RWPE2 (cell line): Measurements from ENCODE around the gene PNPLA1.

Experiments used
- ATAC-seq: fragments of 200-7000 bp; cut with Tn5 transposase; 3 replicates; pipeline ENCODE4 v1.9.1; 2021; ENCODE audit warnings: low read depth
- DNase-seq: peaks from one replicate; pipeline ENCODE4 v3.0.0-alpha.2; 2020; ENCODE audit warnings: low spot score
- H3K27ac ChIP-seq: fragments of 450-650 bp; 2 replicates; pipeline ENCODE4 v1.5.1; 2017; ENCODE audit warnings: mild to moderate bottlenecking; ENCODE audit not compliant: poor library complexity, severe bottlenecking
- H3K27me3 ChIP-seq: fragments of 250-450 bp; sonication (Bioruptor Pico); 2 replicates; pipeline ENCODE4 v1.5.1; 2021; ENCODE audit warnings: mild to moderate bottlenecking, moderate library complexity; ENCODE audit not compliant: insufficient read depth, poor library complexity, severe bottlenecking
- H3K36me3 ChIP-seq: fragments of 250-450 bp; sonication (Bioruptor Pico); 2 replicates; pipeline ENCODE4 v1.5.1; 2020; ENCODE audit warnings: low read depth, mild to moderate bottlenecking, moderate library complexity
- H3K4me1 ChIP-seq: fragments of 250-450 bp; sonication (Bioruptor Pico); 2 replicates; pipeline ENCODE4 v1.5.1; 2021; ENCODE audit warnings: mild to moderate bottlenecking, moderate library complexity; ENCODE audit not compliant: insufficient read depth, poor library complexity, severe bottlenecking
- H3K4me3 ChIP-seq: fragments of 250-450 bp; sonication (Bioruptor Pico); 2 replicates; pipeline ENCODE4 v1.5.1; 2021; ENCODE audit warnings: mild to moderate bottlenecking, moderate library complexity; ENCODE audit not compliant: severe bottlenecking
- H3K9me3 ChIP-seq: fragments of 250-450 bp; sonication (Bioruptor Pico); 2 replicates; pipeline ENCODE4 v1.5.1; 2021; ENCODE audit warnings: mild to moderate bottlenecking, moderate library complexity; ENCODE audit not compliant: severe bottlenecking
- CTCF ChIP-seq: fragments of 450-650 bp; IDR thresholded peaks from one replicate; pipeline ENCODE4 v1.5.1; 2017; ENCODE audit warnings: mild to moderate bottlenecking, moderate library complexity; ENCODE audit not compliant: poor library complexity, severe bottlenecking

PNPLA1 gene

GRCh38 chr6:36343109-36343680 is 73.3 kb downstream of the PNPLA1 start:
- TF ChIP-seq CTCF: no peak
- H3K4me1 ChIP-seq: no peaks in the 10 kb centered on the region
- no peaks in the 10 kb centered on the region for H3K36me3 ChIP-seq
- H3K9me3 ChIP-seq: no peaks in the 10 kb centered on the region
- no peak for DNase-seq
- peaks cover 12% of the 10 kb centered on the region for H3K27me3 ChIP-seq
- no peak overlapping the region for H3K27ac ChIP-seq
- H3K4me3 ChIP-seq: no peak overlapping the region
- no peak for ATAC-seq

GRCh38 chr6:36345681-36346466 is 76.0 kb downstream of the PNPLA1 start:
- ATAC-seq: no peak
- H3K27ac ChIP-seq: no peak overlapping the region
- DNase-seq: no peak
- H3K27me3 ChIP-seq: peaks cover under 1% of the 10 kb centered on the region
- H3K36me3 ChIP-seq: no peaks in the 10 kb centered on the region
- H3K9me3 ChIP-seq: no peaks in the 10 kb centered on the region
- H3K4me3 ChIP-seq: no peak overlapping the region
- no peak for TF ChIP-seq CTCF
- no peaks in the 10 kb centered on the region for H3K4me1 ChIP-seq

- Histone ChIP-seq H3K27ac (no peak overlapping the region), H3K4me3 (no peak overlapping the region)
- ATAC-seq: no peak
These were observed 76.8 kb downstream of the PNPLA1 start for GRCh38 chr6:36346486-36347273.

GRCh38 chr6:36347621-36348020 is 77.8 kb downstream of the PNPLA1 start:
- no peaks in the 10 kb centered on the region for H3K27me3 ChIP-seq
- no peaks in the 10 kb centered on the region for H3K36me3 ChIP-seq
- ATAC-seq (no peak), DNase-seq (no peak)
- TF ChIP-seq CTCF: no peak
- no peaks in the 10 kb centered on the region for H3K9me3 ChIP-seq
- no peak overlapping the region for H3K4me3 ChIP-seq
- H3K4me1 ChIP-seq: no peaks in the 10 kb centered on the region
- no peak overlapping the region for H3K27ac ChIP-seq

More at GRCh38 chr6:36346486-36347273, 76.8 kb downstream of the PNPLA1 start:
- Histone ChIP-seq H3K27me3 (no peaks in the 10 kb centered on the region), H3K9me3 (no peaks in the 10 kb centered on the region), H3K4me1 (no peaks in the 10 kb centered on the region), H3K36me3 (no peaks in the 10 kb centered on the region)
- TF ChIP-seq CTCF: no peak
- DNase-seq: no peak
